Sigmoid colon (tissue), 4 donors: ENCODE results near the gene SETMAR.

Experiments used
- POLR2A ChIP-seq, 2 donors: fragments of 450-650 bp; IDR thresholded peaks; one replicate each; pipeline ENCODE4 v1.6.1; 2016; ENCODE audit warnings: antibody characterized with exemption in 2 of 2, mild to moderate bottlenecking in 2 of 2, moderate library complexity in 2 of 2
- POLR2AphosphoS5 ChIP-seq, 4 donors: sonication (generic); formaldehyde crosslinking; IDR thresholded peaks; one replicate each; pipeline ENCODE4 v1.6.1; 2017; ENCODE audit warnings: antibody characterized with exemption in 4 of 4

- TF ChIP-seq POLR2A (IDR thresholded peaks at IDR 0.05) (no peak), POLR2AphosphoS5 (IDR thresholded peaks at IDR 0.05) (no peak)
These were observed 23.6 kb upstream of the SETMAR start for GRCh38 chr3:4279516-4280105.
